ENCODE data around the gene FXYD6.

Gene FXYD6

DNA sequence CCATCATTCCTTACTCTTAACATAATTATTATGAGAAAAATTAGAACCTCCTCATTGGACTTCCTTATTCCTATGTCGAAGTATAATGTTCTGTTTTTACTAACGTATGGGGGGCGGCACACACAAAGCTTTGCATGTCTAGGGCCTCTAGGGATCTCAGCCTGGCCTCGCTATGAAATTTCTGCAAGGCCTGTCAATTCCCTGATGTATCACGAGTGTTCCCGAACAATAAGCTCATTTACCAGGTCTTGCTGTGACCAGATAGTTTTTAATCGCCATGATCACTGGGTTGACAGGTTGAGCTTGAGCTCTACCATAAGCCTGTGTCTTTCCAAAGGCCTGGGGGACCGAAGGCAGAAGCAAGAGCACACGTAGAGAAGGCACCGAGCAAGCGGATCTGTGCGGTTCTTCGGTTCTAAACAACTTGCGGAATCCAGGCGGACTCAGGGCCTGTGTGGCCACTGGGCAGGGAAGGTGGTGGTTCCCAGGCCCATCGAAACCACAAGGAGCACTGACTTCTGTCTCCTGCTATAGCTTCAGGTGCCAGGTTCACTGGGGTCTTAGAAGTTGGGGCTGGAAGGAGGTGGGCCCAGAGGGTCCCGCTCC is 41.5 kb downstream of the FXYD6 start:
- no peak for TF ChIP-seq TAF1 (IDR thresholded peaks at IDR 0.05; ENCODE audit: low read depth)
- no peak for TF ChIP-seq CEBPB (IDR thresholded peaks at IDR 0.05)
- TF ChIP-seq NFIC (IDR thresholded peaks at IDR 0.05) = no peak
- TF ChIP-seq, protein P1, sequence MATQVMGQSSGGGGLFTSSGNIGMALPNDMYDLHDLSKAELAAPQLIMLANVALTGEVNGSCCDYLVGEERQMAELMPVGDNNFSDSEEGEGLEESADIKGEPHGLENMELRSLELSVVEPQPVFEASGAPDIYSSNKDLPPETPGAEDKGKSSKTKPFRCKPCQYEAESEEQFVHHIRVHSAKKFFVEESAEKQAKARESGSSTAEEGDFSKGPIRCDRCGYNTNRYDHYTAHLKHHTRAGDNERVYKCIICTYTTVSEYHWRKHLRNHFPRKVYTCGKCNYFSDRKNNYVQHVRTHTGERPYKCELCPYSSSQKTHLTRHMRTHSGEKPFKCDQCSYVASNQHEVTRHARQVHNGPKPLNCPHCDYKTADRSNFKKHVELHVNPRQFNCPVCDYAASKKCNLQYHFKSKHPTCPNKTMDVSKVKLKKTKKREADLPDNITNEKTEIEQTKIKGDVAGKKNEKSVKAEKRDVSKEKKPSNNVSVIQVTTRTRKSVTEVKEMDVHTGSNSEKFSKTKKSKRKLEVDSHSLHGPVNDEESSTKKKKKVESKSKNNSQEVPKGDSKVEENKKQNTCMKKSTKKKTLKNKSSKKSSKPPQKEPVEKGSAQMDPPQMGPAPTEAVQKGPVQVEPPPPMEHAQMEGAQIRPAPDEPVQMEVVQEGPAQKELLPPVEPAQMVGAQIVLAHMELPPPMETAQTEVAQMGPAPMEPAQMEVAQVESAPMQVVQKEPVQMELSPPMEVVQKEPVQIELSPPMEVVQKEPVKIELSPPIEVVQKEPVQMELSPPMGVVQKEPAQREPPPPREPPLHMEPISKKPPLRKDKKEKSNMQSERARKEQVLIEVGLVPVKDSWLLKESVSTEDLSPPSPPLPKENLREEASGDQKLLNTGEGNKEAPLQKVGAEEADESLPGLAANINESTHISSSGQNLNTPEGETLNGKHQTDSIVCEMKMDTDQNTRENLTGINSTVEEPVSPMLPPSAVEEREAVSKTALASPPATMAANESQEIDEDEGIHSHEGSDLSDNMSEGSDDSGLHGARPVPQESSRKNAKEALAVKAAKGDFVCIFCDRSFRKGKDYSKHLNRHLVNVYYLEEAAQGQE (IDR thresholded peaks at IDR 0.05; ENCODE audit: low read depth) = no peak
- no peak for TF ChIP-seq TCF12 (IDR thresholded peaks at IDR 0.05; ENCODE audit: low read depth)
- TF ChIP-seq, protein P2, sequence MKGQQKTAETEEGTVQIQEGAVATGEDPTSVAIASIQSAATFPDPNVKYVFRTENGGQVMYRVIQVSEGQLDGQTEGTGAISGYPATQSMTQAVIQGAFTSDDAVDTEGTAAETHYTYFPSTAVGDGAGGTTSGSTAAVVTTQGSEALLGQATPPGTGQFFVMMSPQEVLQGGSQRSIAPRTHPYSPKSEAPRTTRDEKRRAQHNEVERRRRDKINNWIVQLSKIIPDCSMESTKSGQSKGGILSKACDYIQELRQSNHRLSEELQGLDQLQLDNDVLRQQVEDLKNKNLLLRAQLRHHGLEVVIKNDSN (IDR thresholded peaks at IDR 0.05) = no peak
- no peak for TF ChIP-seq CREB1 (IDR thresholded peaks at IDR 0.05; ENCODE audit: low read depth)
- TF ChIP-seq FOXM1 (IDR thresholded peaks at IDR 0.05; ENCODE audit: borderline replicate concordance, low read depth) = no peak
- no peak for TF ChIP-seq EGR1 (IDR thresholded peaks at IDR 0.05)

DNA sequence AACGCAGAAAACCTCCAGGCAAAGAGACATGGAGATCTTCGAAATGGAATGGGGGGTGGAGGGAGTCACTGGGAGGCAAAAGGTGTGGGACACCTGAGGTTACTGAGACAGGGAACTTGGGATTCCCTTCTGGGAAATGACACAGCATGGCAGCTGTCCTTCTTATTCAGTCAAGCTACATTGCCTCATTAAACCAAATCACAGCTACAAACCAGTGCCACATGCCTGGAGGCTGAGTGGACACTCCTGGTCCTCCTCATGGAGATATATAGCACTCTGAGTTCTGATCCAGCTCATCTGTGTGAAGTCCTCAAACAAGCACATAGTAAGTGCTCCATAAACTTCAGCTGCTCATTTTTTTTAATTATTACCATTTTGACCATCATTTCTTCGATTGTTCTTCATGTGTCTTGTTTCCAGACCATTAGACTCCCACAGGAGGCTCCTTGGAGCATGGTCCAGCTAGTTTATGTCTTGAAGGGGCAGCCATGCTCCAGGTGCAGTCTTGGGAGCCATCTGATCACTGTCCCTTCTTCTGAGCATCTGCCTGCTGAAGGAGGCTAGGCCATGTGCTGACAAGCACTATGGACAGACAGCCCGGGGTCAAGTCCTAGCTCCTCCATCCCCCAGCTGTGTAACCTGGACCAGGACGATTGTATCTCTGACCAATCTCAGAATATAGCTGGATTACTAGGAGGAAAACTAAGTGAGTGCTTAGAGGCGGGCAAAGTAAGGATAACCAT is 42.2 kb downstream of the FXYD6 start:
- TF ChIP-seq TCF12 (IDR thresholded peaks at IDR 0.05; ENCODE audit: low read depth) = no peak
- no peak for TF ChIP-seq NFIC (IDR thresholded peaks at IDR 0.05)
- TF ChIP-seq, protein P2 (IDR thresholded peaks at IDR 0.05) = no peak
- no peak for TF ChIP-seq FOXM1 (IDR thresholded peaks at IDR 0.05; ENCODE audit: borderline replicate concordance, low read depth)
- no peak for TF ChIP-seq TAF1 (IDR thresholded peaks at IDR 0.05; ENCODE audit: low read depth)
- no peak for TF ChIP-seq CREB1 (IDR thresholded peaks at IDR 0.05; ENCODE audit: low read depth)
- TF ChIP-seq, protein P3, sequence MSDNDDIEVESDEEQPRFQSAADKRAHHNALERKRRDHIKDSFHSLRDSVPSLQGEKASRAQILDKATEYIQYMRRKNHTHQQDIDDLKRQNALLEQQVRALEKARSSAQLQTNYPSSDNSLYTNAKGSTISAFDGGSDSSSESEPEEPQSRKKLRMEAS (IDR thresholded peaks at IDR 0.05) = no peak
- TF ChIP-seq RAD21 (IDR thresholded peaks at IDR 0.05; ENCODE audit: low read depth) = no peak
- TF ChIP-seq, protein P1 (IDR thresholded peaks at IDR 0.05; ENCODE audit: low read depth) = no peak
- no peak for TF ChIP-seq ZBTB7A (IDR thresholded peaks at IDR 0.05; ENCODE audit: low read depth)
- TF ChIP-seq EGR1 (IDR thresholded peaks at IDR 0.05) = no peak
- TF ChIP-seq TEAD4 (IDR thresholded peaks at IDR 0.05) = no peak
- no peak for TF ChIP-seq YY1 (IDR thresholded peaks at IDR 0.05; ENCODE audit: low read depth)
- no peak for TF ChIP-seq EP300 (IDR thresholded peaks at IDR 0.05; ENCODE audit: borderline replicate concordance)
- TF ChIP-seq CEBPB (IDR thresholded peaks at IDR 0.05) = no peak

DNA sequence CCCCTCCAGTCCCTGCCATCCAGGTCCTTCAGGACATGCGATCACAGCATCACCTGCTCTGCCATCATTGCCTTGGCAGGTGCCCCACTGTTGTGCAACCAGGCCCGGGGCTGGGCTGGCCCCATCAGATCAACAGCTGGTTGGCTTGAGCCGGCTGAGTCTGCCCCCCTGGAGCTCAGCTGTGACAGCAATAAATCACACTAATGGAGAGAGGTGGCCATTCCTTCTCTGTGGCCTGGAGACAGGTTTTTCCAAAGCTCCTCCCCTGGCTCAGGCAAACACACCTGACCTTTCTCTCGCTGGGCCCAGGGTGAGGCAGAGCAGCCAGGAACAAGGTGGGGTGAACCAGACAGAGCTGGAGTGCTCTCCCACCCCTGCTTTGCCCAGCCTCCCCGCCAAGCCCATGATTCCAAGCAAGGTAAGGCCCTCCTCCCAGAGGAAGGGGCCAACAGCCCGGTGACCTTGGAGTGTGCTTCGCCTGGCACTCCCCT is 43.0 kb downstream of the FXYD6 start:
- TF ChIP-seq TCF12 (IDR thresholded peaks at IDR 0.05; ENCODE audit: low read depth) (peak; percentile 93), YY1 (IDR thresholded peaks at IDR 0.05; ENCODE audit: low read depth) (peak; percentile 64; the same call in 1 of the 2 replicates), CEBPB (IDR thresholded peaks at IDR 0.05) (peak; percentile 99), EP300 (IDR thresholded peaks at IDR 0.05; ENCODE audit: borderline replicate concordance) (peak; percentile 64), EGR1 (IDR thresholded peaks at IDR 0.05) (no peak), FOXM1 (IDR thresholded peaks at IDR 0.05; ENCODE audit: borderline replicate concordance, low read depth) (no peak), ZBTB7A (IDR thresholded peaks at IDR 0.05; ENCODE audit: low read depth) (no peak; the same call in 1 of the 2 replicates), CREB1 (IDR thresholded peaks at IDR 0.05; ENCODE audit: low read depth) (no peak), RAD21 (IDR thresholded peaks at IDR 0.05; ENCODE audit: low read depth) (peak; percentile 15; the same call in 1 of the 2 replicates), TEAD4 (IDR thresholded peaks at IDR 0.05) (no peak; the same call in 1 of the 2 replicates), TAF1 (IDR thresholded peaks at IDR 0.05; ENCODE audit: low read depth) (no peak), NFIC (IDR thresholded peaks at IDR 0.05) (peak; percentile 88)
- TF ChIP-seq, protein P1 (IDR thresholded peaks at IDR 0.05; ENCODE audit: low read depth) = no peak
- TF ChIP-seq, protein P2 (IDR thresholded peaks at IDR 0.05) = peak; percentile 40; the same call in 1 of the 2 replicates
- TF ChIP-seq, protein P3 (IDR thresholded peaks at IDR 0.05) = peak; percentile 56; the same call in 1 of the 2 replicates

All from Ishikawa (cell line).